Endothelial cell of hepatic sinusoid (primary cell): ENCODE measurements around the gene ROS1.
"Not testable (repeated sequence)": the region's sequence is repeated elsewhere in the genome, so short reads cannot be mapped to it uniquely, and the experiment has no call there.

Experiments
- in situ Hi-C: cut with HindIII; loops from 2 replicates; pipeline ENCODE4 v1.10.0; 2017; ENCODE audit warnings: low sequenced_read_pairs

ROS1 gene

GRCh38 chr6:117425431-117426153, at the start of gene ROS1:
Gene ROS1 (minus strand): TSS chr6:117425942. CDS start chr6:117425656, 286 bp downstream.
- in situ Hi-C loops, result no loop called here

GRCh38 chr6:117473401-117473800, 47.7 kb upstream of the ROS1 start:
- in situ Hi-C loops, result no loop called here

- in situ Hi-C loops, result no loop called here
Observed at GRCh38 chr6:117472667-117473066, 46.9 kb upstream of the ROS1 start.

- in situ Hi-C loops, result no loop called here
Observed at GRCh38 chr6:117469791-117470190, 44.0 kb upstream of the ROS1 start.

- in situ Hi-C loops, result no loop called here
Observed at GRCh38 chr6:117469356-117469755, 43.6 kb upstream of the ROS1 start.

GRCh38 chr6:117468527-117468926, 42.8 kb upstream of the ROS1 start:
- in situ Hi-C loops, result not testable (repeated sequence)

GRCh38 chr6:117467876-117468275, 42.1 kb upstream of the ROS1 start:
- in situ Hi-C loops, result no loop called here

GRCh38 chr6:117465691-117466090, 39.9 kb upstream of the ROS1 start:
- in situ Hi-C loops, result no loop called here

- in situ Hi-C loops, result no loop called here
Observed at GRCh38 chr6:117464700-117465099, 39.0 kb upstream of the ROS1 start.

- in situ Hi-C loops, result no loop called here
Observed at GRCh38 chr6:117463762-117464665, 38.3 kb upstream of the ROS1 start.

- in situ Hi-C loops, result no loop called here
Observed at GRCh38 chr6:117459204-117459944, 33.6 kb upstream of the ROS1 start.

- in situ Hi-C loops, result no loop called here
Observed at GRCh38 chr6:117456998-117457397, 31.3 kb upstream of the ROS1 start.

- in situ Hi-C loops, result no loop called here
Observed at GRCh38 chr6:117456250-117456649, 30.5 kb upstream of the ROS1 start.

GRCh38 chr6:117451671-117452070, 25.9 kb upstream of the ROS1 start:
- in situ Hi-C loops, result no loop called here

- in situ Hi-C loops, result loop anchor here (5.0 kb wide), 1 partner anchor 83 kb away; no protein-coding TSS in a partner anchor
Observed at GRCh38 chr6:117449549-117450439, 24.1 kb upstream of the ROS1 start.

GRCh38 chr6:117448732-117449485, 23.2 kb upstream of the ROS1 start:
- in situ Hi-C loops, result loop anchor here (5.0 kb wide), 1 partner anchor 83 kb away; no protein-coding TSS in a partner anchor

GRCh38 chr6:117448011-117448410, 22.3 kb upstream of the ROS1 start:
- in situ Hi-C loops, result loop anchor here (5.0 kb wide), 1 partner anchor 84 kb away; no protein-coding TSS in a partner anchor

GRCh38 chr6:117446861-117447260, 21.1 kb upstream of the ROS1 start:
- in situ Hi-C loops, result loop anchor here (5.0 kb wide), 1 partner anchor 85 kb away; no protein-coding TSS in a partner anchor

- in situ Hi-C loops, result no loop called here
Observed at GRCh38 chr6:117444600-117444999, 18.9 kb upstream of the ROS1 start.
